Pulmonary artery endothelial cell (primary cell): ENCODE data around the gene ZNF512B. TPM values are rescaled to one million over a fixed set of nuclear protein-coding genes. Genes with fewer than 3 reads are reported as not detected.
"Not testable (repeated sequence)": the region's sequence is repeated elsewhere in the genome, so short reads cannot be mapped to it uniquely, and the experiment has no call there.

Experiments
- DNase-seq: peaks from one replicate; pipeline ENCODE4 v3.0.0-alpha.2; 2011; ENCODE audit warnings: low read depth, low spot score
- total RNA-seq: library from RNA; depleted of rRNA; stranded (reverse); fragments of >200 nt; gene quantifications from 2 replicates; pipeline ENCODE4 v1.2.3, GENCODE V29; 2014

Gene ZNF512B
- total RNA-seq, 1 donor from 2014 or later = 13.1 TPM

DNA sequence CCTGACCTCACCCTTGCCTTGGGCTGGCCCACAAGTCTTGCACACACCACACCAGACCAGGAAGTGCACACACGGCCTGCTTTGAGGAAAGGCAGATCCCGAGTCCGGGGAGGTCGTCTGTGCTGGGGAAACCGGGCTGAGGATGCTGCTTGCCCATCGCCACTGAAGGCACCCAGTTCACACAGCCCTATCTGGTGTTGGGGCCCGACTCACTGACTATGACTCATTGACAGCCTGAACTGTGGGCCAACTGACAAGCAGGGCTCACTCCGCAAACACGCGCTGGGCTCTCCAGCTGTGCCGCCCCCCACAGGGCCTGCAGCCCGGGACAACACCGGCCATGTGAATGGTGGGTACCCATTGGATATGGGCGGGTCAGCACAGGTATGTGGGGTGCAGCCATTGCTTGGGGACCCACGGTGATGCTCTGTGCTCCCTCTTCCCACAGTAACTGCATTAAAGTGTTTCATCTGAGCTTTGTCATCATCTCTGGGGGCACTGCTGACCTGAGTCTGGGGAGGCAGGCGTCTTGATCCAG, 8.1 kb upstream of the ZNF512B start:
- no peak for DNase-seq

- no peak for DNase-seq
Measured at GRCh38 chr20:63976980-63977738, 7.4 kb upstream of the ZNF512B start.

GRCh38 chr20:63976511-63976910, 6.8 kb upstream of the ZNF512B start:
- not testable (repeated sequence) for DNase-seq

- no peak for DNase-seq
Measured at GRCh38 chr20:63974402-63975200, 4.9 kb upstream of the ZNF512B start.

GRCh38 chr20:63973636-63974401, 4.1 kb upstream of the ZNF512B start:
- peak; percentile 47 for DNase-seq

- no peak for DNase-seq
Measured at GRCh38 chr20:63973160-63973479, 3.4 kb upstream of the ZNF512B start.

DNA sequence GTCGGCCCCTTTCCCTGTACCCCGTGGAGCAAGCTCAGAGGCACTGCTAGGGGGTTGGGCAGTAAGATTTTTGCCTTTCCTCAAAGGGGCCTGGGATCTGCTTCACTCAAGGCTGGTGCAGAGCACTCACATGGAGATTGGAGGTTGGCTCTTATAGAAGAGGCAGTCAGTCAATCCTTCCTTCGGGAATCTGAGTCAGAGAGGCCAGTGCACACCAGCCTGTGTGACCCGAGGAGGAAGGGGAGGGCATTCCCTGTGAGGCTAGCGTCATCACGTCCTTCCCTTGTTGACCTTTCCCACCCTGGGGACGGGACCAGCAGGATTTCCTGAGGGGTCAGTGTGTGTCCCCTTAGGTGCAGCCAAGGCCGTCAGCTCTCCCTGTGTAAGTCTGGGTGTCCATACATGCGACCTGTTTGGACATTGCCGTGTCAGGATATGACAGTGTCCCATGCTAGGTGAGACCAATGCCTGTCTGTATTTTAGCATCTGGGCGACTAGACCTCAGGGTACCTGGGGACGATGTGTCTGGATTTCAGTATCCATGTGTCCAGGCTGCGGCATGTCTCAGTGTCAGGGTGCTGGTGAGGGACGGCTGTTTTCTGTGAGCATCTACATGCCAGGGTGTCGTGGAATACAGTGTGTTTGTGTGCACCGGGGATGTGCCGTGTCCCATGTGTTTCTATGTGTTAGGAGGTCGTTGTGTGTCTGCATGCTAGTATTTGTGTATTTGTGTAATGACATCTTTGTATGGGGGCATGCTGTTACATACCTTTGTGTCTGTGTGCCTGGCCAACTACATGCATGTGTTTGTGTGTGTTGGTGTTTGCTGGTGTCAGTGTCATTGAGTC, 2.8 kb upstream of the ZNF512B start:
- no peak for DNase-seq

DNA sequence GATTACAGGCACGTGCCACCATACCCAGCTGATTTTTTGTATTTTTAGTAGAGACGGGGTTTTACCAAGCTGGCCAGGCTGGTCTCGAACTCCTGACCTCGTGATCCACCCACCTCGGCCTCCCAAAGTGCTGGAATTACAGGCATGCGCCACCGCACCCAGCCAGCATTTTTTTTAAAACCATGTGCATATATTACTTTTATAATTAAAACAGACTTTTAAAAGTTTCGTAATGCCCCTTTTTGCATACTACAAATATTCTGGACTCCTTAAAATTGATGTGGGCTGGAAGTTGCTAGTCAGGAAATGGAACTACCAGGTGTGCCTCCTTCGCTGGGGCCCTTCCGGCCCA, 2.2 kb upstream of the ZNF512B start:
- DNase-seq = not testable (repeated sequence)

- DNase-seq = no peak
Measured at GRCh38 chr20:63970714-63971431, 1.1 kb upstream of the ZNF512B start.

DNA sequence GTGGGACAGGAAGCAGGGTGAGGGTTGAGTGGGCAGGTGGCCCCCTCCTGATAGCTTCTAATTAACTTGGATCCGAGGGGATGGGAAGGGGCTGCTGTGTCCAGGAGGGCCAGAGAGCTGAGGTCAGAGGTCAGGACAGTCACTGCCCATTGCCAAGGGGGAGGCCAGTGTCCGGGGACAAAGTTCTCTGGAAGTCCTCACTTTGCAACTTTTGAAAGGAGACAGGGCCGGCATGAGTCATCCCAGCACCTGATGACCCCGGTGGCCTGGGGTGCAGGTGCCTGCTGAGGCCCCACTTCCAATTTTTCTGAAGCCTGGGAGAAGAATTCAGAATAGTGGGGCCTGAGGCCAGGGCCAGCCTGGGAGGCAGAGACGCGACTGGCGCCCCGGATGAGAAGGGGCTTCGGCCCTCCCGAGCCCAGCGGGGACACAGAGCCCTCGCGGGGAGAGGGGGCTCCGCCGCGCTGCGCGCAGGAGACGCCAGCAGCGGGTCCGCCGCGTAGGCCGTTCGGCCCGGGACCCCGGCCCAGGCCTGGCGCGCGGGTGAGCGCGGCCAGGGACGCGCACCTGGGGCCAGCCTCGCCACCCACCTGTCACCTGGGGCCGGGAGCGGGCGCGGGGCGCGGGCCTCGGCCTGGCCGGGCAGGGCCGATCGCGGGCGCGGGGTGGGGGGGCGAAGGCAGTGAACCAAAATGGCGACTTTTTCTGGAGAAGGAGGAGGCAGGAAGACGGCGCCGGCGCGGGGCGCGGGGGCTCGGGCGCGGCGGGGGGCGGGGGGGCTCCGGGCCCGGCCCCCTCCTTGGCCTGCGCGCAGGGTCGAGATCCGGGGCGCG, 586 bp downstream of the ZNF512B start:
- DNase-seq = no peak

DNA sequence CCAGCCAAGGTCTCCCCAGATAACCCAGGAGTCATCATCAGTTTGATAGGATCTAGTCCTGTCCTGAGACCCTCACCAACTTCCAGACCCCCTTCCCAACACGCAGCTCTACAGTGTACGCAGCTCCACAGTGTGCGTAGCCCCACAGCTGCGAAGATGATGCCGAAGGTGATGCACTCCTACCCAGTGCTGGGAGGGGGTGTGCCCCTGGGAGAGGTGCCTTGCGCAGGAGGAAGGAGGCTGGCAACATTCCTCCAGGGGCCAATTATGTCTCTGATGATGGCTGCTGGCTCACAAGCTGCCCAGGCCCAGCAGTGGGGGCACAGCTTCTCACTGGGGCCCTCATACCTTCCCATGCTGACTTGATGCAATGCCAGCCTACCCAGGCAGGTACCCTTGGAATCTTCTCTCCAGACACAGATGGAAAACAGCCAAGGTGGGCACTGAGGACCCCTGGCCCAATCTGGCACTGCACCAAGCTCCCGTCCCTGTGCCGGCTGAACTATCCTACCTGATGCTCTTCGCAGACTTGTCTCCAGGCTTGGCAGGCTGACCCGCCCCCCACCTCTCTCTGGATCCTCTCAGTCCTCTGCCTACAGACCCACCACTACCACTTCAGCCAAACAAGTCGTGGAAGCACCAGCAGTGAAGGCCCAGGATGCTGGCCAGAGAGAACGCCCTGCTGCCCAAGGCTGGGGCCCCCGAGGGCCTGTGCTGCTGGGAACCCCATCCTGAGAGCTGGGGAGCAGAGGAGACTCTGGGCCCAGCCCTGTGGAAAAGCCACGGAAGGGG, 1.4 kb downstream of the ZNF512B start:
- no peak for DNase-seq

- no peak for DNase-seq
Measured at GRCh38 chr20:63967330-63968135, 2.2 kb downstream of the ZNF512B start.

- no peak for DNase-seq
Measured at GRCh38 chr20:63966944-63967322, 2.8 kb downstream of the ZNF512B start.

DNA sequence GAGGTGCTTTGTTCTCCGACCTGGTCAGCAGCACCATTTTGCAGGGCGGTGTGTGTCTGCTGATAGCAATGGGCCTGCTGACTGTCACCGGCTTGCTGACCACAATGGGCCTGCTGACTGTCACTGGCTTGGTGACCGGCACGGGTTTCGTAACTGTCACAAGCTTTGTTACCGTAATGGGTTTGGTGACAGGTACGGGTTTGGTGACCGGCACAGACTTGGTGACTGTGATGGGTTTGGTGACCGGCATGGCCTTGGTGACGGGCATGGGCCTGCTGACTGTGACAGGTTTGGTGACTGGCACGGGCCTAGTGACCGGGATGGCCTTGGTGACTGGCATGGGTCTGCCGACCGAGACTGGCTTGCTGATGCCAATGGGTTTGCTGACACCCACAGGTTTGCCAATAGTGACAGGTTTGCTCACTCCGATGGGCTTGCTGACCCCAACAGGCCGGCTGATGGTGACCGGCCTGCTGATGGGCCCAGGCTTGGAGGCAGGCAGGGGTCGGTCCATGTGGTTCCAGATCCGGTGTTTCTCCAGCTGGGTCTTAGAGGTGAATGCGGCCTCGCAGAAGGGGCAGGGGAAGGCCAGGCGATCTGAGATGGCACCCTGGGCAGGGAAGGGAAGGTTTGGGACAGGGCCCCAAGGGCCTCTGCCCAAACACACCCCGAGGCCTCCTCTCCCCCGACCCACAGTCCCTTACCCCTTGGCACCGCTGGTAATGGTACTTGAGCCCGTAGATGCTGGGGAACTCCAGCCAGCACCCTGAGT, 3.4 kb downstream of the ZNF512B start:
- no peak for DNase-seq

DNA sequence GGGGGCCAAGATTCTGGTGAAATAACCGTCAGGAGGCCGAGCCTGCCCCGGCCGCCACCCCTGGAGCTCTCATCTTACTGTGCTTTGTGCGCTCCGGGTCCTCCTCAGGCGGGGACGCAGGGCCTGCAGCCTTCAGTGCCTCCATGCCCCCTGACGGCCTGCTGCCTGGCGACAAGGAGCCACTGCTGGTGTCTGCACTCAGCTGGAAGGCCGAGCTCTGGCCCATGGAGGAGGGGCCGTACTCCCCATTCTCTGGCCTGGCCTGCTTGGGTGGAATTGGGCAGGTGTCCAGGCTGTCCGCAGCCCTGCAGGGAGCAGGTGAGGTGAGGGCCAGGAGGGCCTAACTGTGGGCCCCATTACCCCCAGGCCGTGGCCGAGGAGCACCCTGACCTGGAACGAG, 5.3 kb downstream of the ZNF512B start:
- no peak for DNase-seq

- DNase-seq = no peak
Measured at GRCh38 chr20:63963784-63964301, 5.9 kb downstream of the ZNF512B start.

DNA sequence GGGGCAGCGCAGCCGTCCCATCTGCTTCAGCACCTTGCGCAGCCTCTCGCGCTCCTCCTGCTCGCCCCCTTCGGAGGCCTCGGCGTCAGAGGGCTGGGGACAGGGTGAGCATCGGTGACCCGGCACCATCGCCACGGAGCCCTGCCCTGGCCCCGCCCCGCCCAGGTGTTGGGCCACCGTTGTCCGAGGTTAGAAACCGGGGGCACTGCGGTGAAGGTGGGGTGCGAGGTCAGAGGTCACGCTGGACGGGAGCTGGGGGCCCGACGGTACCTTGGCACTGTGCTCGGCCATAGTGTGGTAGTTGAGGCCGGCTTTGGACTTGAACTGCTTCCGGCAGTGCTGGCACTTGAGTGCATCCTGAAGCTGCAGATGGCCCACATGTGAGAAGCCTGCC, 6.4 kb downstream of the ZNF512B start:
- no peak for DNase-seq
